Measurements from ENCODE around the gene ATG2A.

The ATG2A gene

DNA sequence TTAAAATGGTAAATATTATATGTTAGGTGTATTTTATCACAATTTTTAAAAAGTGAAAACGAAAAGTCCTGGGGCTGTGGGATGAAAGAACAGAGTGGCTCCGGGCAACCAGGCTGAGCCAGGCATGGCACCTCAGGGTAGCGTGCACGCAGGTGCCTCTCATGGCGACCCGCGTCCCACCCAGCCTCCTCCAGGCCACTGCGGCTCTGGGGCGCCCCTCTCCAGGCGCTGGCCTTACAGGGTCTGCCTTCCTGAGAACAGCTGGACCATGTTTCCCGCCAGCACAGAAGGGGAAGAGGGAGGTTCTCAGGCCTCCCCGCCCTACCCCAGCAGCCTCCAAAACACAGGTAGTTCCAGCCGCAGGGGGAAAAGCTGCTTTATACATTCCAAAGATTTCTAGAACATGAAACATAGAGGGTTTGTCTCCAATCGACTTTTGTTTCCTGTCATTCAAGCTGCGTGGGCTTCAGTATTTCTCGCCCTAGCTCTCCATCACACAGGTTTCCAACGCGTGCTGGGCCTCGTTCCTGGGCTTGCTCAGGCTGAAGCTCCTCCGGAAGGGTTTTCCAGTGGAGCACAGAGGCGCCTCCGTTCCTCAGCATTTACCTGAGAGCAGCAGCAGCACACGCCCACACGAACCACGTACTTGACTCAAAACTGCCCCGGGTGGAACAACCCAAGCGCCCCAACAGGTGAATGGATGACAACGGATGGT lies 49.1 kb downstream of the ATG2A start:
- DNase-seq, result no peak

DNA sequence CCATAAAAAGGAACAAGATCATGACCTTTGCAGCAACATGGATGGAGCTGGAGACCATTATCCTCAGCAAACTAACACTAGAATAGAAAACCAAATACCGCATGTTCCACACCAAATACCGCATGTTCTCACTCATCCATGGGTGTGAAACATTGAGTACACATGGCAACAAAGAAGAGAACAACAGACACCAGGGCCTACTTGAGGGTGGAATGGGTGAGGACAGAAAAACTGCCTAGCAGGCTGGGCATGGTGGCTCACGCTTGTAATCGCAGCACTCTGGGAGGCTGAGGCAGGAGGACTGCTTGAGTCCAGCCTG lies 50.9 kb downstream of the ATG2A start:
- no peak for DNase-seq

DNA sequence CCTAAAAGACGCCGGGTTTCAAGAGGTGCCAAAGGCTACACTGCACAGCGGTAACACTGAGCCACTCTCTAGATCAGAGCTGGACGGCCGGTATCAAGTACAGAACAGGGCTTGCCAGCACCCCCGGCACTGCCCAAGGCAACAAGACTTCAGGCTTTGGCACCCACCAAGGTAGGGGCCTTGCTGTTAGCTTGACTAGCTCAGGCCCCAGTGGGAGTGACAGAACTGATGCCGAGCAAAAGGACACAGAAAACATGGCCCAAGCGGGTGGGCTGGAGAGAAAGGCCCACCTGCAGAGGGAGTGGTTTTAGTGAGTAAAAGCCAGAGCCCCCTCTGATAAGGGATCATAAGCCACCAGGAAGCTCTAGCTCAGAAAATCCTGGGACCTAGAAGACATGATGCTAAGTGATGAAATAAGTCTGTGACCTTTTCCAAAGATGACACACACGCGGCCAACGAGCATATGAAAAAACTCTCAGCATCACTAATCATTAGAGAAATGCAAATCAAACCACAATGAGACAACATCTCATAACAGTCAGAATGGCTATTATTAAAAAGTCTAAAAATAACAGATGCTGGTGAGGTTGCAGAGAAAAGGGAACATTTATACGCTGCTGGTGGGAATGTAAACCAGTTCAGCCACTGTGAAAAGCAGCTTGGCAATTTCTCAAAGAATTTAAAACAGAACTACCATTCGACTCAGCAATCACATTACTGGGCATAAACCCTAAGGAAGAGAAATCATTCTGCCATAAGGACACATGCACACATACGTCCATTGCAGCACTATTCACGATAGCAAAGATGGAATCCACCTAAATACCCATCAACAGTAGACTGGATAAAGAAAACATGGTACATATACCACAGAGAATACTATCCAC lies 51.5 kb downstream of the ATG2A start:
- DNase-seq, result peak; percentile 76

- peak; percentile 76 for DNase-seq
Measured at GRCh38 chr11:64864473-64865285, 52.3 kb downstream of the ATG2A start.

DNA sequence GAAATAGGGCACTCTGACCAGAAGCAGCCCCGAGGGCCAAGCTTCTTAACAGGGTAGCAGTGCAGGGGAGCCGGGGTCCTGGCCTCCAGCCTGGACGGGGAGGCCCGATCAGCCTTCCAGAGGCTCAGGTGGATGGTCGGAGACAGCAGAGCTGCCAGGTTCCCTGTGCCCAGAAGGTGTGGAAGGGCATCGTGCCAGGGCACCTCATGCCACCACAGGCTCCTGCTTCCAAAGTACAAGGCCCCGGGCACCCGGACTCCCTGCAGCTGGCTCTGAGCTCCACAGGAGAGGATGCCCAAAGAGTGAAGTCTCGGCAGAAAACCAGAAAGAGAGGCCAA lies 52.9 kb downstream of the ATG2A start:
- DNase-seq, result no peak

DNA sequence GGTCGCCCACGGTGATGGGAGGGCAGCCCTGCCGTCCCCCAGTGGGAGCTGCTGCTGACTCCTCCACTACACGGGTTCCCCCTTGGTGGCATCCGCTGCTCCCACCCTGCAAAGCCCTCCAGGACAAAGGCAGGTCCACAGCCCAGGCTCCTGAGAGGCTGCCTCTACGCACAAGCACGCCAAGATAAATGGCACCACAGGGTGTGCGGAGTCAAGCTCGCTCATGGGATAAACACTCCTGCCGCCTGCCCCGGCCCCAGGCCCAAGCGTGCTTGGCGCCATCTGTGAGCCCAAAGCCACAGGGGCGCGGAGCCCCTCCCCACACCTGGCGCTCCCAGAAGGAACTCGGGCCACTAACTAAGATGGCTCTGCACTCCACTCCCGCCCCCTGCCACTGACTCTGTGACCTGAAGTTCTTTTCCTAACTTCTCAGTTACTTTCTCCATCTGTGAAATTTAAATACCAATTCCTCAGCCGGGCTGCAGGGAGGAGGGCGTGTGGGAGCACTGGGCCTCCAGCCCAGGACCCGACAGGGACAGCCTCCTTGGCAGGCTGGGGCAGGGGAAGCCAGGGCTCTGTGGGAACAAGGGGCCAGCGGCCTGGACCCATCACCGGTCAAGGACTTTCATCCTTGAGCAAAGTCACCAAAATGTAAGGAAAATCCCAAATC lies 53.5 kb downstream of the ATG2A start:
- DNase-seq, result no peak

DNA sequence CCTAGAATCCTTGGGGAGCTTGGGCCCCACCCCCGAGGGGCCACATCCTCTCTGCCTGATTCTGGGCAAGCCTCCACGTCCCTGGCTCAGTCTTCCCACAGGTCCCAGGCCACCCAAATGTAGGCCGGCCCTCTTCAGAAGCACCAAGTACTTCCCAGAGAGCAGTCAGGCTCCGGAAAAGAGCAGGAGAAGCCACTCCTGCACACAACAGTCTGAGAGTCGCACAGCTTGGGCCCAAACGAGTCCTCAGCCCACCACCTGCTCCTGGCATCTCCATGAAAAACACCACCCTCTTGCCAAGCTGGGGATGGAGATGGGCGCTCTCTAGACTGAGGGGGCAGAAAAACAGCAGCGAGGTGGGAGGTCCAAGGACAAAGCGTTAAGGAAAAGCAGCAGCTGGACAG lies 54.0 kb downstream of the ATG2A start:
- DNase-seq, result no peak

- DNase-seq, result peak; percentile 49
Measured at GRCh38 chr11:64861227-64861975, 55.6 kb downstream of the ATG2A start.

GRCh38 chr11:64859542-64860414 lies 57.2 kb downstream of the ATG2A start:
- DNase-seq, result peak; percentile 96

DNA sequence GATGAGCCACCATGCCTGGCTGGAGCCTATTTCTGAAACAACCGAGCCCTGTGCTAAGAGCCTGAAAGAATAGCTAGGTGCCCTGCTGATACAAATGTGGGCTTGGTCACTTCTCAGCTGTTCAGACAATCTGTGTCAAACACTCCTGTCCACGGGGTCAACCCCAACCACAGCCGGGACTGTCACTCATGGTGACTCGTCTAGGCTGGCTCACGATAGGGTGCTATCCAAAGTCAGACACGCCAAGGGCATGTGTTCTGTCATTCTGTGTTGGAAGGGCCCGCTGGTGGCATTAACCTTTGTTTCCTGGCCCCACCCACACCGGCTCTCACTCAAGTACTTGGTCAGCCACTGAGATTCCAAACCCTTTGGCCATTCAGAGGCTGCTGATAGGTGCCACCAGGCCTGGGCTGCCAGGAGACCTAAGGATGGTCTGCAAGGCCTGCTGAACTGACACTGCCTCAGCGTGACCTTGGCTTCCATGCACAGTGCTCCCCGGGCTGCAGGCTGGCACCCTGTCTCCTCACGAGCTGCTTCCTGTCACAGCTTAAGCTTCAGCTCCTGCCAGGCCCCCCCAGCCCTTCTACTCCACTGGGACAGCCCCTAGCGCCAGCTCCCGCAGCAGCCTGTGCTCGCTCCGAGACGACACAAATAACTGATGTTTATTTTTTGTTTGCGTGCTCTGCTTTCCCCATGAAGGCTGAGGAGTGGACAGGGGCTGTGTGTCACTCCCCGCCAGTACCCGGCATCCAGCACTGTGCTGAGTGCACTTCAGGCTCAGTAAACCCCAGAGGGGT lies 58.3 kb downstream of the ATG2A start:
- DNase-seq, result peak; percentile 84

- no peak for DNase-seq
Measured at GRCh38 chr11:64857485-64857884, 59.5 kb downstream of the ATG2A start.

- peak; percentile 88 for DNase-seq
Measured at GRCh38 chr11:64856382-64857227, 60.4 kb downstream of the ATG2A start.

DNA sequence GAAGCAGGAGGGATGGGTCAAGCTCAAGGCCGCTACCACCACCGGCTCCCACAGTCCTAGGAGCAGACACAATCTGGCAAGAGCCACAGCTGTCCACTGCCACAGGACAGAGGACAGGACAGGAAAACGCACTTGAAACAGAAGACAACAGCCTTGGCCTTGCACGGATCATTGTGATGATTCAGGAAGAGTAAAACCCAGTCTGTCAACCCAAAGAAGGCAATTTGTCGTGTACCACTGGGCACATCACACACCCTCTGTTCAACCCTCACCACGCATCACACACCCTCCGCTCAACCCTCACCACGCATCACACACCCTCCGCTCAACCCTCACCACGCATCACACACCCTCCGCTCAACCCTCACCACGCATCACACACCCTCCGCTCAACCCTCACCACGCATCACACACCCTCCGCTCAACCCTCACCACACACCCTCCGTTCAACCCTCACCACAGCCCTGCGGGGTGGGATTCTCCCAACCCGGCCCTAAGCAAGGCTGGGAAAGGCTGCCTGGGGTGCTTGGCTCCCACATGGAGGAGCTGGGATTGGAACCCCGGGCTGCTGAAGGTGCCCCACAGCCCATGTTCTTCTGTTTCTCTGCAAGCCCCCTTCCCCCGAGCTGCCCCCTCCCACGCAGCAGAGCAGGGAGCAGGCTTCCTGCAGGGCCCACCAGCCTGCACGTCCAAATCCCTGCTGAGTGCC lies 61.3 kb downstream of the ATG2A start:
- DNase-seq, result no peak

GRCh38 chr11:64854534-64855502 lies 62.2 kb downstream of the ATG2A start:
- peak; percentile 54 for DNase-seq

DNA sequence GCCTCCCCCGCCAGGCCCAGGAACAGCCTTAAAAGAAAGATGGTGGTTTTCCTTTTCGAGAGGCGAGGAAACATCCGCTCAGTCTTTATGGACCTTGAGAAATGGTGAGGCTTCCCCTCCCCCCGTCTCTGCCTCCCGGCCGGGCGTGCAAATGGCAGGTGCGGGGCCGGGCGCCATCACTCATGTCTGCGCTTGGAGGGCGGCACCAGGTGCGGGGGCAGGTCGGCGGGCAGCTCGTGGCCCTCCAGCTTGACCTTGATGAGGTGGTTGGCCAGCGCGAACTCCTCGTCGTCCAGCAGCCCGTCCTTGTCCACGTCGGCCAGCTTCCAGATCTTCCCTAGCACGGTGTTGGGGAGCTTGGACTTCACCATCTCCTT lies 62.9 kb downstream of the ATG2A start:
- DNase-seq, result no peak

- DNase-seq, result no peak
Measured at GRCh38 chr11:64853709-64854108, 63.3 kb downstream of the ATG2A start.

DNA sequence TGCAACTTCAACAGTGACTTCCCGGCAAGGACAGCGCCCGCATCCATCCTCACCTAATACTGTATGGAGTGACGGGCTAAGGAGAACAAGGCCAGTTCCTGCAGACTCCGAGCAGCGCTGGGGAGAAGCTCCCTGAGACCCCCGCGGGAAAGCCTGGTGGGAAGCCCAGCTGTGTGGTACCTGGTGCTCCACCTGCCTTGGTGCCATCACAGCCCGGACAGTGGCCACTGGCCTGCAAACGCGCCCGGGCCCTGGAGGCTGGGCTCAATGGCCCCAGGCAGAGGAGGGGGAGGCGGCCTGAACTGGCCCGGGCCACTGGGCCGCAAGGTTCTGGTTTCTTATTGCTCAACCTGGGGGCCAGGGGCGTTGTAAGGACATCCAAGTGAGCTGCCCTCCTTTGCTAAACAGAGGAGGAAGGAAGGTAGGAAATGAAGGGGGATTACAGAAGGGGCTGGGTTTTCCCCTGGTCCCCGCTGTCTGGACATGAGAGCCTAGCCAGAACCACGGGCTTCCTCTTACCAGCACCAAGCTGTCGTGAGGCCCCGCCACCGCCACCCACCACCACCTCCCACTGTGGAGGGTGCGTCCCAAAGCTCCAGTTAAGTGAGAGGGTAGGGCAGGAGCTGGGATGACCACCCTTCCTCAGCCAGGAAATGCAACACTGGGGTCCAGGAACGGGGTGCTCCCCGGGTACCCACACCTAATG lies 64.1 kb downstream of the ATG2A start:
- DNase-seq, result no peak

Measured in activated CD4-positive, alpha-beta T cell treated with anti-CD3 and anti-CD28 coated beads, Interleukin-10, Interleukin-2, amounts not matched to agents 100 ng/mL and 50 ng/mL, durations not matched to agents 16 hours and 8 hours (primary cell).